Measurements from ENCODE around the gene HOXB4. TPM values are rescaled to one million over a fixed set of nuclear protein-coding genes. Genes with fewer than 3 reads are reported as not detected.

HOXB4 gene
- polyA plus RNA-seq, 1 of the 3 experiments (the other 2 are of a cell fraction): 0.03 TPM

DNA sequence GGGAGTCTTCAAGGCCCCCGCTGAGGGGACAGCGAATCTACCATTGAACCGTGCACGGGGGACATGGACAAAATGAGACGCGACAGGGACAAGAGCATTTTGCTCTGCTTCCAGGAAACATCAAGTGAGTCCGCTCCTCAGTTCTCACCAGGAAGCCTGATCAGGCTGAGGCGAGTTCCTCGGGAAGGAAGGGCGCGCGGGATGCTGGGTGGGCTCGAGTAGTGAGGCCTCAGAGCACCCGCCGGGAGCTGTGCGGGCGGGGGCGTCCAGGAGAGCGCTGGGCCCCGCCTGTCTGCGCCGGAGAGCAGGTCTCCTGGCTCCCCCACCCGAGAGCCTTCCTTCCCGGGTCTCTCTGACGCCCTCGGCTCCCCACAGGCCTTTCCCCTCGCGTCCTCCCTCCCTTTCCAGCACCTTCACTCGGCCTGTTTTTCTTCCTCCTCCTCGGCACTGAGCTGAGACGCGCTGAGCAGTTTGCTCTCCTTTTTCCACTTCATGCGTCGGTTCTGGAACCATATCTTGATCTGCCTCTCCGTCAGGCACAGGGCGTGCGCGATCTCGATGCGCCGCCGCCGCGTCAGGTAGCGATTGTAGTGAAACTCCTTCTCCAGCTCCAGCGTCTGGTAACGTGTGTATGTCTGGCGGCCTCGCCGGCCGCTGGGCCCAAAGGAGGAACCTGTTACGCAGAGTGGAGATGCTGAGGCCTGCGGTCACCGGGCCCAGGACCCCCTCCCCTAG, 18.0 kb upstream of the HOXB4 start:
- H3K4me3 ChIP-seq (ENCODE audit: low read depth in 2 of 2, low read length in 1 of 2): no peak overlapping the region

More for the DNA sequence above, 18.0 kb upstream of the HOXB4 start:
- DNase-seq: no peak
- 11% methylated on average over 43 of the region's 54 CpGs for WGBS (ENCODE audit: low lambda C conversion rate)
- Histone ChIP-seq H3K27me3 (ENCODE audit: insufficient read depth) (peaks cover 98% of the 10 kb centered on the region), H3K27ac (ENCODE audit: low read depth in 2 of 2, low read length in 1 of 2) (no peak overlapping the region), H3K4me2 (no peak overlapping the region), H3K79me2 (ENCODE audit: insufficient read depth) (no peaks in the 10 kb centered on the region), H3K4me1 (ENCODE audit: control insufficient read depth in 1 of 2, insufficient read depth in 2 of 2, low read depth in 1 of 2, low read length in 1 of 2) (0 out of 4 replicates have a peak, but pooled peaks cover 0 to 4% of the 10 kb centered on the region in 2 experiments), H3K9ac (no peak overlapping the region), H3K9me3 (no peaks in the 10 kb centered on the region), H2AFZ (ENCODE audit: low read depth) (no peak overlapping the region), H3K36me3 (replicated peaks in 1 of 2; ENCODE audit: control insufficient read depth in 1 of 2, insufficient read depth in 2 of 2, low read length in 1 of 2) (no peaks in the 10 kb centered on the region), H3K9me2 (no peaks in the 10 kb centered on the region), H4K20me1 (ENCODE audit: insufficient read depth) (peaks cover 14% of the 10 kb centered on the region; the same call in 1 of the 2 replicates), H3F3A (replicated peaks; ENCODE audit: insufficient read depth) (peaks cover 4% of the 10 kb centered on the region)
- POLR2A ChIA-PET: no interaction called here
- CTCF ChIA-PET: interaction anchor here (0.6 to 3.7 kb wide), 7 partner anchors 10 to 440 kb away, joined by 3 to 20 read pairs (median 4); partner anchors contain the start of gene HOXB8
- TF ChIP-seq, protein P1, sequence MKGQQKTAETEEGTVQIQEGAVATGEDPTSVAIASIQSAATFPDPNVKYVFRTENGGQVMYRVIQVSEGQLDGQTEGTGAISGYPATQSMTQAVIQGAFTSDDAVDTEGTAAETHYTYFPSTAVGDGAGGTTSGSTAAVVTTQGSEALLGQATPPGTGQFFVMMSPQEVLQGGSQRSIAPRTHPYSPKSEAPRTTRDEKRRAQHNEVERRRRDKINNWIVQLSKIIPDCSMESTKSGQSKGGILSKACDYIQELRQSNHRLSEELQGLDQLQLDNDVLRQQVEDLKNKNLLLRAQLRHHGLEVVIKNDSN (IDR thresholded peaks at IDR 0.05; ENCODE audit: borderline replicate concordance, low read depth): no peak
- TF ChIP-seq, protein P2, sequence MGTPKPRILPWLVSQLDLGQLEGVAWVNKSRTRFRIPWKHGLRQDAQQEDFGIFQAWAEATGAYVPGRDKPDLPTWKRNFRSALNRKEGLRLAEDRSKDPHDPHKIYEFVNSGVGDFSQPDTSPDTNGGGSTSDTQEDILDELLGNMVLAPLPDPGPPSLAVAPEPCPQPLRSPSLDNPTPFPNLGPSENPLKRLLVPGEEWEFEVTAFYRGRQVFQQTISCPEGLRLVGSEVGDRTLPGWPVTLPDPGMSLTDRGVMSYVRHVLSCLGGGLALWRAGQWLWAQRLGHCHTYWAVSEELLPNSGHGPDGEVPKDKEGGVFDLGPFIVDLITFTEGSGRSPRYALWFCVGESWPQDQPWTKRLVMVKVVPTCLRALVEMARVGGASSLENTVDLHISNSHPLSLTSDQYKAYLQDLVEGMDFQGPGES (IDR thresholded peaks at IDR 0.05; ENCODE audit: low read depth, low read length): no peak
- TF ChIP-seq TEAD4 (IDR thresholded peaks at IDR 0.05; ENCODE audit: borderline replicate concordance, insufficient read depth) (no peak), EP300 (IDR thresholded peaks at IDR 0.05; ENCODE audit: borderline replicate concordance in 1 of 2, low read depth in 1 of 2, low read length in 1 of 2) (no peak), SIN3A (IDR thresholded peaks at IDR 0.05; ENCODE audit: borderline replicate concordance, low read depth, low read length) (no peak), RXRA (IDR thresholded peaks at IDR 0.05; ENCODE audit: borderline replicate concordance, low read depth) (no peak), ELF1 (IDR thresholded peaks at IDR 0.05) (no peak), SMC3 (IDR thresholded peaks at IDR 0.05; ENCODE audit: low read depth, low read length) (no peak), JUND (IDR thresholded peaks at IDR 0.05) (no peak), GABPA (IDR thresholded peaks at IDR 0.05; ENCODE audit: low read depth) (no peak), FOXM1 (IDR thresholded peaks at IDR 0.05; ENCODE audit: low read depth) (no peak)
- TF ChIP-seq, protein P3, sequence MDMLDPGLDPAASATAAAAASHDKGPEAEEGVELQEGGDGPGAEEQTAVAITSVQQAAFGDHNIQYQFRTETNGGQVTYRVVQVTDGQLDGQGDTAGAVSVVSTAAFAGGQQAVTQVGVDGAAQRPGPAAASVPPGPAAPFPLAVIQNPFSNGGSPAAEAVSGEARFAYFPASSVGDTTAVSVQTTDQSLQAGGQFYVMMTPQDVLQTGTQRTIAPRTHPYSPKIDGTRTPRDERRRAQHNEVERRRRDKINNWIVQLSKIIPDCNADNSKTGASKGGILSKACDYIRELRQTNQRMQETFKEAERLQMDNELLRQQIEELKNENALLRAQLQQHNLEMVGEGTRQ (IDR thresholded peaks at IDR 0.05; ENCODE audit: borderline replicate concordance, low read depth, low read length): no peak
- TF ChIP-seq, protein P4, sequence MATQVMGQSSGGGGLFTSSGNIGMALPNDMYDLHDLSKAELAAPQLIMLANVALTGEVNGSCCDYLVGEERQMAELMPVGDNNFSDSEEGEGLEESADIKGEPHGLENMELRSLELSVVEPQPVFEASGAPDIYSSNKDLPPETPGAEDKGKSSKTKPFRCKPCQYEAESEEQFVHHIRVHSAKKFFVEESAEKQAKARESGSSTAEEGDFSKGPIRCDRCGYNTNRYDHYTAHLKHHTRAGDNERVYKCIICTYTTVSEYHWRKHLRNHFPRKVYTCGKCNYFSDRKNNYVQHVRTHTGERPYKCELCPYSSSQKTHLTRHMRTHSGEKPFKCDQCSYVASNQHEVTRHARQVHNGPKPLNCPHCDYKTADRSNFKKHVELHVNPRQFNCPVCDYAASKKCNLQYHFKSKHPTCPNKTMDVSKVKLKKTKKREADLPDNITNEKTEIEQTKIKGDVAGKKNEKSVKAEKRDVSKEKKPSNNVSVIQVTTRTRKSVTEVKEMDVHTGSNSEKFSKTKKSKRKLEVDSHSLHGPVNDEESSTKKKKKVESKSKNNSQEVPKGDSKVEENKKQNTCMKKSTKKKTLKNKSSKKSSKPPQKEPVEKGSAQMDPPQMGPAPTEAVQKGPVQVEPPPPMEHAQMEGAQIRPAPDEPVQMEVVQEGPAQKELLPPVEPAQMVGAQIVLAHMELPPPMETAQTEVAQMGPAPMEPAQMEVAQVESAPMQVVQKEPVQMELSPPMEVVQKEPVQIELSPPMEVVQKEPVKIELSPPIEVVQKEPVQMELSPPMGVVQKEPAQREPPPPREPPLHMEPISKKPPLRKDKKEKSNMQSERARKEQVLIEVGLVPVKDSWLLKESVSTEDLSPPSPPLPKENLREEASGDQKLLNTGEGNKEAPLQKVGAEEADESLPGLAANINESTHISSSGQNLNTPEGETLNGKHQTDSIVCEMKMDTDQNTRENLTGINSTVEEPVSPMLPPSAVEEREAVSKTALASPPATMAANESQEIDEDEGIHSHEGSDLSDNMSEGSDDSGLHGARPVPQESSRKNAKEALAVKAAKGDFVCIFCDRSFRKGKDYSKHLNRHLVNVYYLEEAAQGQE (IDR thresholded peaks at IDR 0.05; ENCODE audit: low read depth, low read length): no peak
- TF ChIP-seq, protein P5, sequence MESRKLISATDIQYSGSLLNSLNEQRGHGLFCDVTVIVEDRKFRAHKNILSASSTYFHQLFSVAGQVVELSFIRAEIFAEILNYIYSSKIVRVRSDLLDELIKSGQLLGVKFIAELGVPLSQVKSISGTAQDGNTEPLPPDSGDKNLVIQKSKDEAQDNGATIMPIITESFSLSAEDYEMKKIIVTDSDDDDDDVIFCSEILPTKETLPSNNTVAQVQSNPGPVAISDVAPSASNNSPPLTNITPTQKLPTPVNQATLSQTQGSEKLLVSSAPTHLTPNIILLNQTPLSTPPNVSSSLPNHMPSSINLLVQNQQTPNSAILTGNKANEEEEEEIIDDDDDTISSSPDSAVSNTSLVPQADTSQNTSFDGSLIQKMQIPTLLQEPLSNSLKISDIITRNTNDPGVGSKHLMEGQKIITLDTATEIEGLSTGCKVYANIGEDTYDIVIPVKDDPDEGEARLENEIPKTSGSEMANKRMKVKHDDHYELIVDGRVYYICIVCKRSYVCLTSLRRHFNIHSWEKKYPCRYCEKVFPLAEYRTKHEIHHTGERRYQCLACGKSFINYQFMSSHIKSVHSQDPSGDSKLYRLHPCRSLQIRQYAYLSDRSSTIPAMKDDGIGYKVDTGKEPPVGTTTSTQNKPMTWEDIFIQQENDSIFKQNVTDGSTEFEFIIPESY (IDR thresholded peaks at IDR 0.05; ENCODE audit: borderline replicate concordance, low read depth): no peak
- TF ChIP-seq, protein P6, sequence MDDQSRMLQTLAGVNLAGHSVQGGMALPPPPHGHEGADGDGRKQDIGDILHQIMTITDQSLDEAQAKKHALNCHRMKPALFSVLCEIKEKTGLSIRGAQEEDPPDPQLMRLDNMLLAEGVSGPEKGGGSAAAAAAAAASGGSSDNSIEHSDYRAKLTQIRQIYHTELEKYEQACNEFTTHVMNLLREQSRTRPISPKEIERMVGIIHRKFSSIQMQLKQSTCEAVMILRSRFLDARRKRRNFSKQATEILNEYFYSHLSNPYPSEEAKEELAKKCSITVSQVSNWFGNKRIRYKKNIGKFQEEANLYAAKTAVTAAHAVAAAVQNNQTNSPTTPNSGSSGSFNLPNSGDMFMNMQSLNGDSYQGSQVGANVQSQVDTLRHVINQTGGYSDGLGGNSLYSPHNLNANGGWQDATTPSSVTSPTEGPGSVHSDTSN (IDR thresholded peaks at IDR 0.05): no peak
- TF ChIP-seq, protein P7, sequence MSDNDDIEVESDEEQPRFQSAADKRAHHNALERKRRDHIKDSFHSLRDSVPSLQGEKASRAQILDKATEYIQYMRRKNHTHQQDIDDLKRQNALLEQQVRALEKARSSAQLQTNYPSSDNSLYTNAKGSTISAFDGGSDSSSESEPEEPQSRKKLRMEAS (IDR thresholded peaks at IDR 0.05; ENCODE audit: low read depth): no peak

Data from SK-N-SH (cell line).